HepG2 (cell line): ENCODE data around the gene USP40. TPM values are rescaled to one million over a fixed set of nuclear protein-coding genes. Genes with fewer than 3 reads are reported as not detected.

Experiments used
- ATAC-seq: fragments of 200-7000 bp; cut with Tn5 transposase; 3 replicates; pipeline ENCODE4 v1.9.1; 2020; ENCODE audit warnings: mild to moderate bottlenecking, moderate library complexity
- BruUV-seq: library from RNA; stranded (reverse); fragments of 400-500 nt; replicated peaks from 2 replicates; lab custom pipeline; 2021; lab: Mats Ljungman, UMichigan
- CTCF ChIA-PET: fragments of 300-600 bp; formaldehyde crosslinking; extraction: SDS; loops from one replicate; lab custom pipeline; 2021; ENCODE audit warnings: low total read pairs, inconsistent platforms, low intra/inter-chr PET ratio; lab: Yijun Ruan, JAX
- POLR2A ChIA-PET: fragments of 350-600 bp; sonication (Branson Sonifier 250); formaldehyde crosslinking; loops from one replicate; lab custom pipeline; 2020; ENCODE audit warnings: antibody characterized with exemption, inconsistent platforms; lab: Yijun Ruan, JAX
- DNase-seq: peaks from one replicate; pipeline ENCODE4 v3.0.0-alpha.2; 2015; ENCODE audit warnings: low spot score
- FAIRE-seq: peaks from 3 replicates; lab custom pipeline; 2011; peaks lifted over from hg19 to GRCh38; lab: Jason Lieb, UNC
- H2AFZ ChIP-seq: one replicate; pipeline ENCODE4 v1.6.1; 2011; ENCODE audit warnings: low read length, inconsistent platforms
- H3K27ac ChIP-seq: fragments of 300-600 bp; 3 replicates; pipeline ENCODE4 v1.8.0; 2011; ENCODE audit warnings: mixed run types, mild to moderate bottlenecking, mixed read lengths, low read length, inconsistent platforms; ENCODE audit not compliant: insufficient read depth; ENCODE audit errors: extremely low read length
- H3K27me3 ChIP-seq, 2 experiments: fragments of 200-600 bp in 1 of 2; 2 replicates in 1 of 2; 3 replicates in 1 of 2; pipeline versions ENCODE4 v1.6.0 to v1.8.0; 2011; ENCODE audit warnings: low read length in 2 of 2, mild to moderate bottlenecking in 2 of 2, moderate library complexity in 2 of 2, inconsistent platforms in 1 of 2; ENCODE audit not compliant: insufficient read depth in 2 of 2, control insufficient read depth in 1 of 2
- H3K36me3 ChIP-seq, 2 experiments: fragments of 200-600 bp in 1 of 2; replicated peaks in 1 of 2; 2 replicates in 1 of 2; 3 replicates in 1 of 2; pipeline versions ENCODE4 v1.5.1 to v1.8.0; 2011; ENCODE audit warnings: low read length in 2 of 2, inconsistent platforms in 1 of 2; ENCODE audit not compliant: insufficient read depth in 2 of 2, control insufficient read depth in 1 of 2
- H3K4me1 ChIP-seq: 2 replicates; pipeline ENCODE4 v1.5.1; 2012; ENCODE audit warnings: low read length, inconsistent platforms; ENCODE audit not compliant: insufficient read depth
- H3K4me2 ChIP-seq: 2 replicates; pipeline ENCODE4 v1.6.0; 2011; ENCODE audit warnings: low read depth, low read length, inconsistent platforms
- H3K4me3 ChIP-seq, 3 experiments: fragments of 200-600 bp in 1 of 3; sonication (generic), shearing (Covaris generic) in 1 of 3; replicated peaks in 1 of 3; 2 replicates each; pipeline ENCODE4 v1.5.1; 2011 to 2016; ENCODE audit warnings: low read length in 3 of 3, inconsistent platforms in 2 of 3, low read depth in 2 of 3, mild to moderate bottlenecking in 2 of 3, control low read depth in 1 of 3, mixed read lengths in 1 of 3; ENCODE audit not compliant: insufficient read depth in 1 of 3
- H3K79me2 ChIP-seq: one replicate; pipeline ENCODE4 v1.6.1; 2011; ENCODE audit warnings: low read length, inconsistent platforms; ENCODE audit not compliant: insufficient read depth
- H3K9ac ChIP-seq: 2 replicates; pipeline ENCODE4 v1.6.0; 2011; ENCODE audit warnings: mild to moderate bottlenecking, low read depth, low read length, inconsistent platforms; ENCODE audit not compliant: insufficient read depth
- H3K9me3 ChIP-seq: 2 replicates; pipeline ENCODE4 v1.5.1; 2012; ENCODE audit warnings: mild to moderate bottlenecking, low read length
- H4K20me1 ChIP-seq: 2 replicates; pipeline ENCODE4 v1.6.0; 2011; ENCODE audit warnings: inconsistent platforms, mild to moderate bottlenecking, low read length, moderate library complexity; ENCODE audit not compliant: insufficient read depth
- CENPT ChIP-seq: sonication (generic); formaldehyde crosslinking; IDR thresholded peaks from 2 replicates; pipeline ENCODE4 v1.8.0; 2022; ENCODE audit warnings: low read depth, mild to moderate bottlenecking, moderate library complexity, missing genetic modification reagents
- CHCHD3 ChIP-seq: sonication (generic); formaldehyde crosslinking; IDR thresholded peaks from 2 replicates; pipeline ENCODE4 v1.8.0; 2022; ENCODE audit warnings: mild to moderate bottlenecking, missing genetic modification reagents, moderate library complexity
- FOXO1 ChIP-seq: sonication (generic); formaldehyde crosslinking; IDR thresholded peaks from 2 replicates; pipeline ENCODE4 v1.4.0; 2020; ENCODE audit warnings: missing genetic modification reagents
- GABPB1 ChIP-seq: IDR thresholded peaks from 2 replicates; pipeline ENCODE4 v1.6.1; 2016; ENCODE audit warnings: mild to moderate bottlenecking, missing genetic modification reagents, moderate library complexity, missing compliant biosample characterization
- HOXA3 ChIP-seq: sonication (generic); formaldehyde crosslinking; IDR thresholded peaks from 2 replicates; pipeline ENCODE4 v1.5.0; 2020; ENCODE audit warnings: missing genetic modification reagents
- LCORL ChIP-seq, 2 experiments: fragments of 450-650 bp in 1 of 2; sonication (generic) in 1 of 2; formaldehyde crosslinking in 1 of 2; IDR thresholded peaks; 2 replicates each; pipeline versions ENCODE4 v1.5.0 to v1.6.1; 2017 to 2020; ENCODE audit warnings: antibody characterized with exemption in 1 of 2, missing genetic modification reagents in 1 of 2
- NR0B2 ChIP-seq: sonication (generic); formaldehyde crosslinking; IDR thresholded peaks from 2 replicates; pipeline ENCODE4 v1.4.0; 2020; ENCODE audit warnings: mild to moderate bottlenecking, missing genetic modification reagents
- NR2F6 ChIP-seq, 2 experiments: IDR thresholded peaks; 2 replicates each; pipeline ENCODE4 v1.6.1; 2016; ENCODE audit warnings: antibody characterized with exemption in 1 of 2, mild to moderate bottlenecking in 1 of 2
- POGZ ChIP-seq: sonication (generic); formaldehyde crosslinking; IDR thresholded peaks from 2 replicates; pipeline ENCODE4 v1.4.0; 2020; ENCODE audit warnings: mild to moderate bottlenecking, missing genetic modification reagents
- ZNF138 ChIP-seq: sonication (generic); formaldehyde crosslinking; IDR thresholded peaks from 2 replicates; pipeline ENCODE4 v1.5.0; 2020; ENCODE audit warnings: mild to moderate bottlenecking, low read depth, missing genetic modification reagents
- ZNF260 ChIP-seq: sonication (generic); formaldehyde crosslinking; IDR thresholded peaks from 2 replicates; pipeline ENCODE4 v1.4.0; 2020; ENCODE audit warnings: missing genetic modification reagents, low read depth, mild to moderate bottlenecking, borderline replicate concordance
- ZNF615 ChIP-seq: sonication (generic); formaldehyde crosslinking; IDR thresholded peaks from 2 replicates; pipeline ENCODE4 v1.5.0; 2020; ENCODE audit warnings: mild to moderate bottlenecking, missing genetic modification reagents, borderline replicate concordance
- ZNF709 ChIP-seq: sonication (generic); formaldehyde crosslinking; IDR thresholded peaks from 2 replicates; pipeline ENCODE4 v1.5.0; 2020; ENCODE audit warnings: mild to moderate bottlenecking, missing genetic modification reagents
- WGBS: methylation state at CpG from one replicate; pipeline ENCODE4 v1.1.6; 2017; ENCODE audit warnings: low lambda C conversion rate; 5-methylcytosine and 5-hydroxymethylcytosine counted together
- in situ Hi-C: cut with HindIII; loops from 2 replicates; pipeline ENCODE4 v1.10.0; 2017; ENCODE audit warnings: low pct_unique_long_range_greater_than_20kb; ENCODE audit not compliant: extremely low pct_ligation_motif_present
- intact Hi-C: fragments of 100-400 bp; cut with micrococcal nuclease; formaldehyde crosslinking; loops from one replicate; pipeline ENCODE4 v1.10.0; 2022; ENCODE audit not compliant: unreplicated experiment
- polyA plus RNA-seq, 8 experiments: library from polyadenylated mRNA; depleted of rRNA in 3 of 8; stranded (reverse) in 7 of 8; unstranded in 1 of 8; fragments of >200 nt; fragmentation: Illumina TruSeq in 4 of 8; extraction: Trizol in 4 of 8; gene quantifications; 2 replicates each; pipeline versions ENCODE4 v1.2.1 to v1.2.3, GENCODE V29; 2011 to 2016; ENCODE audit warnings: low read depth in 4 of 8, missing spikeins in 1 of 8, mixed read lengths in 1 of 8; ENCODE audit not compliant: insufficient read depth in 1 of 8
- total RNA-seq, 5 experiments: library from RNA; depleted of rRNA; stranded (reverse); fragments of >200 nt; fragmentation: Illumina TruSeq; extraction: Trizol; gene quantifications; 2 replicates each; pipeline ENCODE4 v1.2.3, GENCODE V29; 2016; ENCODE audit warnings: low read depth in 1 of 5
- TF ChIP-seq, protein P1 (sequence below): sonication (generic); formaldehyde crosslinking; IDR thresholded peaks from 2 replicates; pipeline ENCODE4 v1.4.0; 2020; ENCODE audit warnings: missing genetic modification reagents

The USP40 gene
- total and polyA plus RNA-seq, 2 of the 13 experiments (the other 11 are each of a cell fraction or from before 2014, with no cell fraction given): 41.0 to 46.3 TPM

DNA sequence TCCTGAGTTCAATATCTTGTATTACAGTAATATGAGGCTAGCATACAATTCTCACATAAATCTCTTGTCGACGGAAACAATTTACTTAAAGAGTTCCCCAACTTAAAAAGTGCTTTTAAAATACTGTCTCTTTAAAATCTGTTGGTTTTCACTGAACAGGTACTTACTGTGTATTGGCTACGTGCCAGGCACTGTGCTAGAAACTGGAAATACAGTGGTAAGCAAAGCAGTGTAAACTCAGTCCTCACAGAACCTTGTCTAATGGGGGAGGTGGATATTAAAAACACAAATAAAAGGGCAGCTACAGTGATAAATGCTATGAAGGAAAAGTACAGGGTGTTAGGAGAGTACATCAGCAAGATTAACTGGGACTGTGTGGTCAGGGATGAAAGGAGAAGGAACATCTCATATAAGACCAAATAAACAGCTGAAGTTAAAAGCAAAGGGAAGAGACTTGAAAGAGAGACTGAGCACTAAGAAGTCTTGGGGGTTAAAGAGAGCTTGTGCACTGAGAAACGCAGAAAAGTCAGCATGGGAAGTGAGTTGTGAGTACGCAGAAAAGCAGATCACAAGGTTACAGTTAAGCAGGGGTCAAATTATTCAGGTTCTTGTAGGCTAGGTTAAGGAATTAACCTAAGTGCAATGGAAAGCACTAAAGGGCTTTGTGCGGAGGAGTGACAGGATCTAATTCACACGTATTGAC lies 52.5 kb downstream of the USP40 start:
- H3K79me2 ChIP-seq: no peaks in the 10 kb centered on the region
- no peak overlapping the region for H2AFZ ChIP-seq
- DNase-seq: no peak
- no TSS peak for BruUV-seq
- intact Hi-C loops: no loop called here
- H3K4me3 ChIP-seq: no peak overlapping the region
- no peak overlapping the region for H3K9ac ChIP-seq
- in situ Hi-C loops: no loop called here
- TF ChIP-seq ZNF709 (CRISPR knock-in tag) (no peak), LCORL (IDR thresholded peaks at IDR 0.05) (peak; percentile 60; the same call in 1 of the 2 replicates), LCORL (CRISPR knock-in tag; IDR thresholded peaks at IDR 0.05) (no peak)
- no peaks in the 10 kb centered on the region for H3K27me3 ChIP-seq
- POLR2A ChIA-PET: no interaction called here
- no peak overlapping the region for H3K27ac ChIP-seq
- CTCF ChIA-PET: no interaction called here
- no peak for ATAC-seq
- no peaks in the 10 kb centered on the region for H3K9me3 ChIP-seq
- no peaks in the 10 kb centered on the region for H4K20me1 ChIP-seq
- H3K4me1 ChIP-seq: peaks cover 6% of the 10 kb centered on the region
- H3K36me3 ChIP-seq: no peaks in the 10 kb centered on the region; a peak in 3 of 5 replicates
- no peak for FAIRE-seq
- no peak overlapping the region for H3K4me2 ChIP-seq
- WGBS: 97% methylated on average over 7 of the region's 7 CpGs

GRCh38 chr2:233503947-233504637 lies 62.5 kb downstream of the USP40 start:
- intact Hi-C loops (no loop called here), in situ Hi-C loops (no loop called here)
- Histone ChIP-seq H3K9ac (no peak overlapping the region), H2AFZ (no peak overlapping the region), H4K20me1 (no peaks in the 10 kb centered on the region), H3K27me3 (no peaks in the 10 kb centered on the region), H3K4me1 (no peaks in the 10 kb centered on the region), H3K4me3 (no peak overlapping the region), H3K36me3 (peaks cover 1 to 22% of the 10 kb centered on the region in 2 experiments; a peak in 2 of 5 replicates), H3K4me2 (no peak overlapping the region), H3K27ac (no peak overlapping the region), H3K9me3 (peaks cover 19% of the 10 kb centered on the region), H3K79me2 (no peaks in the 10 kb centered on the region)
- BruUV-seq: no TSS peak
- 87% methylated on average over 1 of the region's 1 CpG for WGBS
- POLR2A ChIA-PET: no interaction called here
- CTCF ChIA-PET: no interaction called here
- DNase-seq (no peak), FAIRE-seq (peak; percentile 36), ATAC-seq (no peak)
- no peak for TF ChIP-seq ZNF615 (CRISPR knock-in tag)
- TF ChIP-seq CHCHD3 (CRISPR knock-in tag): no peak
- TF ChIP-seq FOXO1: no peak
- TF ChIP-seq ZNF260 (CRISPR knock-in tag): no peak
- no peak for TF ChIP-seq CENPT (CRISPR knock-in tag)
- TF ChIP-seq NR0B2 (CRISPR knock-in tag): no peak
- TF ChIP-seq, protein P1, sequence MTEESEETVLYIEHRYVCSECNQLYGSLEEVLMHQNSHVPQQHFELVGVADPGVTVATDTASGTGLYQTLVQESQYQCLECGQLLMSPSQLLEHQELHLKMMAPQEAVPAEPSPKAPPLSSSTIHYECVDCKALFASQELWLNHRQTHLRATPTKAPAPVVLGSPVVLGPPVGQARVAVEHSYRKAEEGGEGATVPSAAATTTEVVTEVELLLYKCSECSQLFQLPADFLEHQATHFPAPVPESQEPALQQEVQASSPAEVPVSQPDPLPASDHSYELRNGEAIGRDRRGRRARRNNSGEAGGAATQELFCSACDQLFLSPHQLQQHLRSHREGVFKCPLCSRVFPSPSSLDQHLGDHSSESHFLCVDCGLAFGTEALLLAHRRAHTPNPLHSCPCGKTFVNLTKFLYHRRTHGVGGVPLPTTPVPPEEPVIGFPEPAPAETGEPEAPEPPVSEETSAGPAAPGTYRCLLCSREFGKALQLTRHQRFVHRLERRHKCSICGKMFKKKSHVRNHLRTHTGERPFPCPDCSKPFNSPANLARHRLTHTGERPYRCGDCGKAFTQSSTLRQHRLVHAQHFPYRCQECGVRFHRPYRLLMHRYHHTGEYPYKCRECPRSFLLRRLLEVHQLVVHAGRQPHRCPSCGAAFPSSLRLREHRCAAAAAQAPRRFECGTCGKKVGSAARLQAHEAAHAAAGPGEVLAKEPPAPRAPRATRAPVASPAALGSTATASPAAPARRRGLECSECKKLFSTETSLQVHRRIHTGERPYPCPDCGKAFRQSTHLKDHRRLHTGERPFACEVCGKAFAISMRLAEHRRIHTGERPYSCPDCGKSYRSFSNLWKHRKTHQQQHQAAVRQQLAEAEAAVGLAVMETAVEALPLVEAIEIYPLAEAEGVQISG (CRISPR knock-in tag): no peak
- TF ChIP-seq ZNF138 (CRISPR knock-in tag): no peak
- no peak for TF ChIP-seq NR2F6 (IDR thresholded peaks at IDR 0.05)
- TF ChIP-seq NR2F6 (CRISPR knock-in tag; IDR thresholded peaks at IDR 0.05): no peak
- no peak for TF ChIP-seq POGZ (CRISPR knock-in tag)
- no peak for TF ChIP-seq HOXA3 (CRISPR knock-in tag)
- no peak for TF ChIP-seq GABPB1 (CRISPR knock-in tag)
